WTC11 (cell line): ENCODE measurements around the gene BBS9. TPM values are rescaled to one million over a fixed set of nuclear protein-coding genes. Genes with fewer than 3 reads are reported as not detected.

ENCODE experiments used
- ATAC-seq: fragments of 200-7000 bp; cut with Tn5 transposase; 2 replicates; pipeline ENCODE4 v1.10.0; 2021; ENCODE audit warnings: mild to moderate bottlenecking, moderate library complexity
- CTCF ChIA-PET: fragments of 300-600 bp; sonication (Branson Sonifier 250); formaldehyde crosslinking; loops from one replicate; lab custom pipeline; 2021; ENCODE audit warnings: antibody characterized with exemption; lab: Charles Lee
- POLR2A ChIA-PET: fragments of 350-600 bp; sonication (Branson Sonifier 250); formaldehyde crosslinking; loops from one replicate; lab custom pipeline; 2021; ENCODE audit warnings: antibody characterized with exemption; lab: Charles Lee
- DNase-seq: peaks from one replicate; pipeline ENCODE4 v3.0.0; 2021; ENCODE audit warnings: low spot score
- H3K27ac Mint-ChIP-seq: 2 replicates; pipeline ENCODE4 v1.8.0; 2021; ENCODE audit warnings: mixed read lengths
- H3K27me3 Mint-ChIP-seq: 2 replicates; pipeline ENCODE4 v1.8.0; 2021; ENCODE audit warnings: low read depth, mild to moderate bottlenecking, moderate library complexity, mixed read lengths
- H3K36me3 Mint-ChIP-seq: 2 replicates; pipeline ENCODE4 v1.8.0; 2021; ENCODE audit warnings: mixed read lengths
- H3K4me1 Mint-ChIP-seq: 2 replicates; pipeline ENCODE4 v1.8.0; 2022; ENCODE audit warnings: mixed read lengths
- H3K4me3 Mint-ChIP-seq: 2 replicates; pipeline ENCODE4 v1.8.0; 2021; ENCODE audit warnings: mild to moderate bottlenecking, moderate library complexity, mixed read lengths
- H3K9me3 Mint-ChIP-seq: 2 replicates; pipeline ENCODE4 v1.8.0; 2021; ENCODE audit warnings: mixed read lengths
- ATF1 ChIP-seq: sonication (generic); formaldehyde crosslinking; IDR thresholded peaks from 2 replicates; pipeline ENCODE4 v1.8.1; 2023; ENCODE audit warnings: mild to moderate bottlenecking, moderate library complexity, missing genetic modification reagents
- GTF2I ChIP-seq: fragments of 250-450 bp; sonication (Bioruptor Pico); conservative IDR thresholded peaks from 2 replicates; pipeline ENCODE4 v1.4.0; 2021; ENCODE audit warnings: mild to moderate bottlenecking
- NFYB ChIP-seq: sonication (generic); formaldehyde crosslinking; conservative IDR thresholded peaks from 2 replicates; pipeline ENCODE4 v1.8.0; 2022; ENCODE audit warnings: low read depth, missing genetic modification reagents
- NR3C1 ChIP-seq: sonication (generic); formaldehyde crosslinking; conservative IDR thresholded peaks from 2 replicates; pipeline ENCODE4 v1.8.1; 2023; ENCODE audit warnings: low read depth, mild to moderate bottlenecking, missing genetic modification reagents
- ZNF423 ChIP-seq: fragments of 250-450 bp; sonication (Bioruptor Pico); IDR thresholded peaks from 2 replicates; pipeline ENCODE4 v2.1.2; 2022; ENCODE audit warnings: mild to moderate bottlenecking, moderate library complexity
- ZNF671 ChIP-seq: fragments of 250-450 bp; sonication (Bioruptor Pico); IDR thresholded peaks from 2 replicates; pipeline ENCODE4 v1.8.0; 2021; ENCODE audit warnings: mild to moderate bottlenecking
- total RNA-seq: library from RNA; stranded (reverse); gene quantifications from 3 replicates; pipeline ENCODE4 v1.2.3, GENCODE V29; 2021
- TF ChIP-seq, protein P1 (sequence below): fragments of 200-600 bp; IDR thresholded peaks from 2 replicates; pipeline ENCODE4 v1.8.0; 2022; ENCODE audit warnings: antibody characterized with exemption
- TF ChIP-seq, protein P2 (sequence below): fragments of 250-450 bp; sonication (Bioruptor Pico); IDR thresholded peaks from 2 replicates; pipeline ENCODE4 v2.1.2; 2022; ENCODE audit warnings: mild to moderate bottlenecking, moderate library complexity
- TF ChIP-seq, protein P3 (sequence below): fragments of 250-450 bp; sonication (Bioruptor Pico); IDR thresholded peaks from 2 replicates; pipeline ENCODE4 v1.9.0; 2021; ENCODE audit warnings: moderate library complexity, mild to moderate bottlenecking, inconsistent platforms, borderline replicate concordance
- TF ChIP-seq, protein P4 (sequence below): sonication (generic); formaldehyde crosslinking; IDR thresholded peaks from 2 replicates; pipeline ENCODE4 v1.8.1; 2023; ENCODE audit warnings: mild to moderate bottlenecking, missing genetic modification reagents, borderline replicate concordance
- TF ChIP-seq, protein P5 (sequence below): sonication (generic); formaldehyde crosslinking; IDR thresholded peaks from 2 replicates; pipeline ENCODE4 v1.8.1; 2023; ENCODE audit warnings: mild to moderate bottlenecking, missing genetic modification reagents
- TF ChIP-seq, protein P6 (sequence below): fragments of 250-450 bp; sonication (Bioruptor Pico); IDR thresholded peaks from 2 replicates; pipeline ENCODE4 v1.8.0; 2021; ENCODE audit warnings: mild to moderate bottlenecking
- TF ChIP-seq, protein P7 (sequence below): fragments of 250-450 bp; sonication (Bioruptor Pico); IDR thresholded peaks from 2 replicates; pipeline ENCODE4 v1.9.0; 2021; ENCODE audit warnings: mild to moderate bottlenecking

Gene BBS9
- total RNA-seq, 1 experiment from 2014 or later, result 56.6 TPM

DNA sequence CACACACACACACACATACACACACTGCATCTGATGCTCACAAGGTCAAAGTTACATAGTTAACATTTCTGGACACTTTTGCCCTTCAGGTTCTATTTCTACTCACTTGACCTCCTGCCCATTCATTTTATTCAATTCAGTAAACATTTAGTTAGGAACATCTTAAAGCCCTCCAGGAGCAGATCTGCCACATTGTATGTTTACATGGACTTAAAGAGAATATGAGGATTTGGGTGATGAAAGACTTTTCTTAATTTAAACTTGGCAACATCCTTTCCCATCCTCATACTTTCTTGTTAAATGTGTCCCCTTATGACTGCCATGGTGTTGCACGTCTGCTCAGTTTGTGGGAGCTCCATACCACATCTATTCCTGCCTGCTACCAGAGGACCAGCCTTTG is 453.2 kb downstream of the BBS9 start (continued):
- TF ChIP-seq, protein P1, sequence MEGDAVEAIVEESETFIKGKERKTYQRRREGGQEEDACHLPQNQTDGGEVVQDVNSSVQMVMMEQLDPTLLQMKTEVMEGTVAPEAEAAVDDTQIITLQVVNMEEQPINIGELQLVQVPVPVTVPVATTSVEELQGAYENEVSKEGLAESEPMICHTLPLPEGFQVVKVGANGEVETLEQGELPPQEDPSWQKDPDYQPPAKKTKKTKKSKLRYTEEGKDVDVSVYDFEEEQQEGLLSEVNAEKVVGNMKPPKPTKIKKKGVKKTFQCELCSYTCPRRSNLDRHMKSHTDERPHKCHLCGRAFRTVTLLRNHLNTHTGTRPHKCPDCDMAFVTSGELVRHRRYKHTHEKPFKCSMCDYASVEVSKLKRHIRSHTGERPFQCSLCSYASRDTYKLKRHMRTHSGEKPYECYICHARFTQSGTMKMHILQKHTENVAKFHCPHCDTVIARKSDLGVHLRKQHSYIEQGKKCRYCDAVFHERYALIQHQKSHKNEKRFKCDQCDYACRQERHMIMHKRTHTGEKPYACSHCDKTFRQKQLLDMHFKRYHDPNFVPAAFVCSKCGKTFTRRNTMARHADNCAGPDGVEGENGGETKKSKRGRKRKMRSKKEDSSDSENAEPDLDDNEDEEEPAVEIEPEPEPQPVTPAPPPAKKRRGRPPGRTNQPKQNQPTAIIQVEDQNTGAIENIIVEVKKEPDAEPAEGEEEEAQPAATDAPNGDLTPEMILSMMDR, result no peak
- TF ChIP-seq, protein P2, sequence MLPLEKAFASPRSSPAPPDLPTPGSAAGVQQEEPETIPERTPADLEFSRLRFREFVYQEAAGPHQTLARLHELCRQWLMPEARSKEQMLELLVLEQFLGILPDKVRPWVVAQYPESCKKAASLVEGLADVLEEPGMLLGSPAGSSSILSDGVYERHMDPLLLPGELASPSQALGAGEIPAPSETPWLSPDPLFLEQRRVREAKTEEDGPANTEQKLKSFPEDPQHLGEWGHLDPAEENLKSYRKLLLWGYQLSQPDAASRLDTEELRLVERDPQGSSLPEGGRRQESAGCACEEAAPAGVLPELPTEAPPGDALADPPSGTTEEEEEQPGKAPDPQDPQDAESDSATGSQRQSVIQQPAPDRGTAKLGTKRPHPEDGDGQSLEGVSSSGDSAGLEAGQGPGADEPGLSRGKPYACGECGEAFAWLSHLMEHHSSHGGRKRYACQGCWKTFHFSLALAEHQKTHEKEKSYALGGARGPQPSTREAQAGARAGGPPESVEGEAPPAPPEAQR (CRISPR knock-in tag), result no peak
- TF ChIP-seq, protein P3, sequence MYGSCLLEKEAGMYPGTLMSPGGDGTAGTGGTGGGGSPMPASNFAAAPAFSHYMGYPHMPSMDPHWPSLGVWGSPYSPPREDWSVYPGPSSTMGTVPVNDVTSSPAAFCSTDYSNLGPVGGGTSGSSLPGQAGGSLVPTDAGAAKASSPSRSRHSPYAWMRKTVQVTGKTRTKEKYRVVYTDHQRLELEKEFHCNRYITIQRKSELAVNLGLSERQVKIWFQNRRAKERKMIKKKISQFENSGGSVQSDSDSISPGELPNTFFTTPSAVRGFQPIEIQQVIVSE (CRISPR knock-in tag), result no peak
- no peak for TF ChIP-seq ZNF423
- no peak for TF ChIP-seq ZNF671 (CRISPR knock-in tag)
- TF ChIP-seq GTF2I (CRISPR knock-in tag), result no peak
- TF ChIP-seq NFYB, result no peak
- TF ChIP-seq, protein P4, sequence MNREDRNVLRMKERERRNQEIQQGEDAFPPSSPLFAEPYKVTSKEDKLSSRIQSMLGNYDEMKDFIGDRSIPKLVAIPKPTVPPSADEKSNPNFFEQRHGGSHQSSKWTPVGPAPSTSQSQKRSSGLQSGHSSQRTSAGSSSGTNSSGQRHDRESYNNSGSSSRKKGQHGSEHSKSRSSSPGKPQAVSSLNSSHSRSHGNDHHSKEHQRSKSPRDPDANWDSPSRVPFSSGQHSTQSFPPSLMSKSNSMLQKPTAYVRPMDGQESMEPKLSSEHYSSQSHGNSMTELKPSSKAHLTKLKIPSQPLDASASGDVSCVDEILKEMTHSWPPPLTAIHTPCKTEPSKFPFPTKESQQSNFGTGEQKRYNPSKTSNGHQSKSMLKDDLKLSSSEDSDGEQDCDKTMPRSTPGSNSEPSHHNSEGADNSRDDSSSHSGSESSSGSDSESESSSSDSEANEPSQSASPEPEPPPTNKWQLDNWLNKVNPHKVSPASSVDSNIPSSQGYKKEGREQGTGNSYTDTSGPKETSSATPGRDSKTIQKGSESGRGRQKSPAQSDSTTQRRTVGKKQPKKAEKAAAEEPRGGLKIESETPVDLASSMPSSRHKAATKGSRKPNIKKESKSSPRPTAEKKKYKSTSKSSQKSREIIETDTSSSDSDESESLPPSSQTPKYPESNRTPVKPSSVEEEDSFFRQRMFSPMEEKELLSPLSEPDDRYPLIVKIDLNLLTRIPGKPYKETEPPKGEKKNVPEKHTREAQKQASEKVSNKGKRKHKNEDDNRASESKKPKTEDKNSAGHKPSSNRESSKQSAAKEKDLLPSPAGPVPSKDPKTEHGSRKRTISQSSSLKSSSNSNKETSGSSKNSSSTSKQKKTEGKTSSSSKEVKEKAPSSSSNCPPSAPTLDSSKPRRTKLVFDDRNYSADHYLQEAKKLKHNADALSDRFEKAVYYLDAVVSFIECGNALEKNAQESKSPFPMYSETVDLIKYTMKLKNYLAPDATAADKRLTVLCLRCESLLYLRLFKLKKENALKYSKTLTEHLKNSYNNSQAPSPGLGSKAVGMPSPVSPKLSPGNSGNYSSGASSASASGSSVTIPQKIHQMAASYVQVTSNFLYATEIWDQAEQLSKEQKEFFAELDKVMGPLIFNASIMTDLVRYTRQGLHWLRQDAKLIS (CRISPR knock-in tag), result no peak
- TF ChIP-seq NR3C1 (CRISPR knock-in tag), result no peak
- TF ChIP-seq, protein P5, sequence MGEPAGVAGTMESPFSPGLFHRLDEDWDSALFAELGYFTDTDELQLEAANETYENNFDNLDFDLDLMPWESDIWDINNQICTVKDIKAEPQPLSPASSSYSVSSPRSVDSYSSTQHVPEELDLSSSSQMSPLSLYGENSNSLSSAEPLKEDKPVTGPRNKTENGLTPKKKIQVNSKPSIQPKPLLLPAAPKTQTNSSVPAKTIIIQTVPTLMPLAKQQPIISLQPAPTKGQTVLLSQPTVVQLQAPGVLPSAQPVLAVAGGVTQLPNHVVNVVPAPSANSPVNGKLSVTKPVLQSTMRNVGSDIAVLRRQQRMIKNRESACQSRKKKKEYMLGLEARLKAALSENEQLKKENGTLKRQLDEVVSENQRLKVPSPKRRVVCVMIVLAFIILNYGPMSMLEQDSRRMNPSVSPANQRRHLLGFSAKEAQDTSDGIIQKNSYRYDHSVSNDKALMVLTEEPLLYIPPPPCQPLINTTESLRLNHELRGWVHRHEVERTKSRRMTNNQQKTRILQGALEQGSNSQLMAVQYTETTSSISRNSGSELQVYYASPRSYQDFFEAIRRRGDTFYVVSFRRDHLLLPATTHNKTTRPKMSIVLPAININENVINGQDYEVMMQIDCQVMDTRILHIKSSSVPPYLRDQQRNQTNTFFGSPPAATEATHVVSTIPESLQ (CRISPR knock-in tag), result no peak
- no peak for TF ChIP-seq ATF1 (CRISPR knock-in tag)
- TF ChIP-seq, all 79 proteins: peak for 0

DNA sequence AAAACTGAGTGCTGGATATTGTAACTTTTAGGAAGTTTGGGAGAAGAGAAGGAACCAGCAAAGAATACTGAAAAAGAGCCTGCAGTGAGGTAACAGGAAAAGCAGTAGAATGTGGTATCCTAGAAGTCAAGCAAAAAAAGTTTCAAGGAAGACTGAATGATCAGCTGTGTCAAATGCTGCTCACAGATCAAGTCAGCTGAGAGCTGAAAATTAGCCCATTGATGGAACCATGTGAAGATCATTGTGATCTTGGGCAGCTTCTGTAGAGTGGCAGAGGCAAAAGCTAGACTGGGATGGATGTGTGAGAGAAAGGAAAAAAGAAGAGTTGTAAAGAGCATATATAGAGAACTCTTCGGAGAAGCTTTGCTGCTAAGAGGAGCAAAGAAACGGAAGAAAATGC is 460.5 kb downstream of the BBS9 start:
- POLR2A ChIA-PET, result no interaction called here
- CTCF ChIA-PET, result interaction anchor here (0.8 kb wide), 1 partner anchor 166 kb away, joined by 3 read pairs; no protein-coding TSS in a partner anchor
- peaks cover 10% of the 10 kb centered on the region for H3K4me1 Mint-ChIP-seq

More for the DNA sequence above, 460.5 kb downstream of the BBS9 start:
- no peak overlapping the region for H3K27ac Mint-ChIP-seq
- DNase-seq (no peak), ATAC-seq (no peak)
- no peak overlapping the region for H3K4me3 Mint-ChIP-seq
- TF ChIP-seq, protein P6, sequence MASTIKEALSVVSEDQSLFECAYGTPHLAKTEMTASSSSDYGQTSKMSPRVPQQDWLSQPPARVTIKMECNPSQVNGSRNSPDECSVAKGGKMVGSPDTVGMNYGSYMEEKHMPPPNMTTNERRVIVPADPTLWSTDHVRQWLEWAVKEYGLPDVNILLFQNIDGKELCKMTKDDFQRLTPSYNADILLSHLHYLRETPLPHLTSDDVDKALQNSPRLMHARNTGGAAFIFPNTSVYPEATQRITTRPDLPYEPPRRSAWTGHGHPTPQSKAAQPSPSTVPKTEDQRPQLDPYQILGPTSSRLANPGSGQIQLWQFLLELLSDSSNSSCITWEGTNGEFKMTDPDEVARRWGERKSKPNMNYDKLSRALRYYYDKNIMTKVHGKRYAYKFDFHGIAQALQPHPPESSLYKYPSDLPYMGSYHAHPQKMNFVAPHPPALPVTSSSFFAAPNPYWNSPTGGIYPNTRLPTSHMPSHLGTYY, result no peak
- no peak for TF ChIP-seq ATF1 (CRISPR knock-in tag)
- TF ChIP-seq, protein P4 (CRISPR knock-in tag), result no peak
- TF ChIP-seq, protein P7, sequence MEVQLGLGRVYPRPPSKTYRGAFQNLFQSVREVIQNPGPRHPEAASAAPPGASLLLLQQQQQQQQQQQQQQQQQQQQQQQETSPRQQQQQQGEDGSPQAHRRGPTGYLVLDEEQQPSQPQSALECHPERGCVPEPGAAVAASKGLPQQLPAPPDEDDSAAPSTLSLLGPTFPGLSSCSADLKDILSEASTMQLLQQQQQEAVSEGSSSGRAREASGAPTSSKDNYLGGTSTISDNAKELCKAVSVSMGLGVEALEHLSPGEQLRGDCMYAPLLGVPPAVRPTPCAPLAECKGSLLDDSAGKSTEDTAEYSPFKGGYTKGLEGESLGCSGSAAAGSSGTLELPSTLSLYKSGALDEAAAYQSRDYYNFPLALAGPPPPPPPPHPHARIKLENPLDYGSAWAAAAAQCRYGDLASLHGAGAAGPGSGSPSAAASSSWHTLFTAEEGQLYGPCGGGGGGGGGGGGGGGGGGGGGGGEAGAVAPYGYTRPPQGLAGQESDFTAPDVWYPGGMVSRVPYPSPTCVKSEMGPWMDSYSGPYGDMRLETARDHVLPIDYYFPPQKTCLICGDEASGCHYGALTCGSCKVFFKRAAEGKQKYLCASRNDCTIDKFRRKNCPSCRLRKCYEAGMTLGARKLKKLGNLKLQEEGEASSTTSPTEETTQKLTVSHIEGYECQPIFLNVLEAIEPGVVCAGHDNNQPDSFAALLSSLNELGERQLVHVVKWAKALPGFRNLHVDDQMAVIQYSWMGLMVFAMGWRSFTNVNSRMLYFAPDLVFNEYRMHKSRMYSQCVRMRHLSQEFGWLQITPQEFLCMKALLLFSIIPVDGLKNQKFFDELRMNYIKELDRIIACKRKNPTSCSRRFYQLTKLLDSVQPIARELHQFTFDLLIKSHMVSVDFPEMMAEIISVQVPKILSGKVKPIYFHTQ (CRISPR knock-in tag), result no peak
- H3K27me3 Mint-ChIP-seq, result no peaks in the 10 kb centered on the region
- no peaks in the 10 kb centered on the region for H3K36me3 Mint-ChIP-seq
- no peaks in the 10 kb centered on the region for H3K9me3 Mint-ChIP-seq
